Large intestine (tissue), 3 donors: ENCODE data around the gene PKIG. TPM values are rescaled to one million over a fixed set of nuclear protein-coding genes. Genes with fewer than 3 reads are reported as not detected.

ENCODE experiments used
- DNase-seq, 2 donors: peaks; one replicate each; pipeline versions ENCODE4 v3.0.0 to v3.0.0-alpha.2; 2013
- H3K27ac ChIP-seq: one replicate; pipeline ENCODE4 v1.5.1; 2013; ENCODE audit warnings: low read length
- H3K27me3 ChIP-seq: 2 replicates; pipeline ENCODE4 v1.6.1; 2013; ENCODE audit warnings: low read length; ENCODE audit not compliant: control insufficient read depth, insufficient read depth
- H3K36me3 ChIP-seq: 2 replicates; pipeline ENCODE4 v1.6.1; 2013; ENCODE audit warnings: low read length; ENCODE audit not compliant: control insufficient read depth, insufficient read depth
- H3K4me1 ChIP-seq: one replicate; pipeline ENCODE4 v1.6.1; 2013; ENCODE audit warnings: low read length; ENCODE audit not compliant: control insufficient read depth, insufficient read depth
- H3K4me3 ChIP-seq: one replicate; pipeline ENCODE4 v1.5.1; 2013; ENCODE audit warnings: low read length
- H3K9me3 ChIP-seq: one replicate; pipeline ENCODE4 v1.6.1; 2013; ENCODE audit warnings: mild to moderate bottlenecking, low read depth, low read length, moderate library complexity; ENCODE audit not compliant: control insufficient read depth
- WGBS: methylation state at CpG from one replicate; pipeline ENCODE4 v1.1.5; 2013; ENCODE audit warnings: low lambda C conversion rate; ENCODE audit not compliant: insufficient coverage; 5-methylcytosine and 5-hydroxymethylcytosine counted together
- polyA plus RNA-seq: library from polyadenylated mRNA; unstranded; fragments of 120-200 nt; gene quantifications from one replicate; pipeline ENCODE4 v1.2.1, GENCODE V29; 2013

Gene PKIG
- polyA plus RNA-seq, 1 donor, result 46.5 TPM

DNA sequence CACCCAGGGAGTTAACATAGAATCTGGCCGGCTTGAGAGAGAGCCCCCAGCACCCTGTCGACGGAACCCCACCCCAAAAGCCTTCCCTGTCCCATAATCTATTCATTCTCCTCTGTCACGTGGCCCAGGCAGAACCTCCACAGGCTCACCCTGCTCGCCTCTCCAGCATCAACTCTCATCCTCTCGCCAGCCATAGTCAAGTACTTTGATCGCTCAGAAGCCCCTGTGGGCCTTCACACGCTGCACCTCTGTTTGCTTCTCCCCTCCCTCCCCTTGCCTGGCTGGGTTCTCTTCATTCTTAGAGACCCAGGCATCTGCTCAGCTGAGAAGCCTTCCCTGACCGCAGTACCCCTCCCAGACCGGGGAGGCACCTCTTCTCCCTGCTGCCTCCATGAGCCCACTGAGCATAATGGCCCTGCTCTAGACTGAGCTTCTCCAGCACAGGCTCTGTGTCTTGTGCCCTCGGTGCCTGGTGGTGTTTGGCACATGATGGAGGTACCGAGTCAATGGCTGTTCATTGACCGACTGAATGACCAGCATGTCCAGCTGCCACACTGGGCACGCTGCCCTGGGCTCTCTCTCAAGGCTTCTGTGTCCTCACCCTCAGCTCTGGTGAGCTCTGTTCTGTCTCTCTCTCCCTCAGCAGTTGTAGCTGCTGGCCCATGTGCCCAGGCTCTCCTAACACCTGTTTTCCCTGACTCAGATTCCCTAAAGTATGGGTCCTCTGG, 33.7 kb downstream of the PKIG start:
- no CpG with 5 or more reads among the region's 14 CpGs for WGBS
- H3K4me3 ChIP-seq, result no peak overlapping the region
- H3K9me3 ChIP-seq, result no peaks in the 10 kb centered on the region
- DNase-seq, result no peak
- no peaks in the 10 kb centered on the region for H3K27me3 ChIP-seq
- peaks cover 48% of the 10 kb centered on the region for H3K36me3 ChIP-seq
- H3K4me1 ChIP-seq, result no peaks in the 10 kb centered on the region
- H3K27ac ChIP-seq, result no peak overlapping the region

DNA sequence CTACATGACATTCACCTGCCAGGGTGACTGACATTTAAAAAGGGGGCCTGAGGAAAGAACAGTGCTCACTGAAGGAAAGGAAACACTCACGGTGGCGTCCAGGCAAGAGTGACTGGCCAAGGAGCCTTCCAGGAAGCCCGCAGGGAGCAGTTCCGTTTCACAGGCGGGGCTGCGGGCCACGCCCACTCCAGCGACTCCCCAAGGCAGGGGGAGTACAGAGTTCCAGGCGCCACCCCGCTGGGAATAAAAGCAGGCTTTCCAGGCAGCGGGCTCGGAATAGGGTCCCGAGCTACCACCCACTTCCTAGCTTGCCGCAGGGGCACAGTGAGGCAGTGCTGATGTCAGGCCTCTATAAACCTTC, 34.2 kb downstream of the PKIG start:
- WGBS, result no CpG with 5 or more reads among the region's 14 CpGs
- no peaks in the 10 kb centered on the region for H3K9me3 ChIP-seq
- peaks cover 48% of the 10 kb centered on the region for H3K36me3 ChIP-seq
- no peaks in the 10 kb centered on the region for H3K4me1 ChIP-seq
- H3K27me3 ChIP-seq, result no peaks in the 10 kb centered on the region
- no peak for DNase-seq
- no peak overlapping the region for H3K4me3 ChIP-seq
- H3K27ac ChIP-seq, result no peak overlapping the region

DNA sequence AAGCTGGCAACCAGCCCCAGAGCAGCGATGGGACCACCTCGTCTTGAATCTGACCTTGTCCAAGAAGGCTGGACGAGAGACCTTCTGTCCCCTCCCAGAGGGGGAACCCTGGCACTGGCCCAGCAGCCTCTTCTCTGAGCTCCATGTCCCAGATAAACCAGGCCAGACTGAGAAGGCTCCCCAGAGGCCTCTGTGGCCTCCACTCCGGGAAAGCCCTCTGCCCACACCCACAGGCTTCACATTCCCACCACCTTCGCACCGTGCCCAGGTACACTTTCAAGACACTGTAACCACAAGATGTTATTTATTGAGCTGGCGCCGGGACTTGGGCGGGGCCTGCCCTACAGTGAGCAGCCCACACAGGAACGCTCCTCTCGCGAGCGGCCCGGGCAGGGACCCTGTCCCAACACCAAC, 35.9 kb downstream of the PKIG start:
- Histone ChIP-seq H3K27ac (no peak overlapping the region), H3K36me3 (peaks cover 47% of the 10 kb centered on the region)

DNA sequence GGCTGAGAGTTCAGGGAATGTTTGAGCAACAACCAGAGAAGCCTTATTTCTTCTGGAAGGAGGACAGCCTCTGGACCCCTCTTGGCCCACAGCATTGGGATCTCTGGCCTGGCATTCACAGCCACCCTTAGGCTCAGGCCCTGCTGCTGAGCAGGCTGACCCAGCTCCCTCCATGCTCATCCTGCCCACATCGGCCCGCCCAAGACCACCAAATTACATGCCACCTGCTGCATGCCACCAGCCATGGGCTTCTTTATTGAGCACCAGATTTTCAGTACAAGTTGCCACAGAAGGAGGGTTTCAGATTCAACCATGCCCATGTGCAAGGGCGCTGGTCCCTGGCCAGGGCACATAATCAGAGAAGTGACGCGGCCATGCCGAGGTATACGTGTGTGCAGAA, 36.9 kb downstream of the PKIG start:
- Histone ChIP-seq H3K27me3 (no peaks in the 10 kb centered on the region), H3K4me1 (no peaks in the 10 kb centered on the region), H3K36me3 (peaks cover 37% of the 10 kb centered on the region), H3K4me3 (no peak overlapping the region), H3K9me3 (peaks cover 9% of the 10 kb centered on the region), H3K27ac (no peak overlapping the region)
- WGBS, result no CpG with 5 or more reads among the region's 7 CpGs
- DNase-seq, result no peak

More for the DNA sequence above, 35.9 kb downstream of the PKIG start:
- H3K4me3 ChIP-seq, result no peak overlapping the region
- H3K27me3 ChIP-seq, result no peaks in the 10 kb centered on the region
- H3K9me3 ChIP-seq, result peaks cover 9% of the 10 kb centered on the region
- WGBS, result 100% methylated on average over 1 of the region's 14 CpGs
- H3K4me1 ChIP-seq, result no peaks in the 10 kb centered on the region
- DNase-seq, result no peak

DNA sequence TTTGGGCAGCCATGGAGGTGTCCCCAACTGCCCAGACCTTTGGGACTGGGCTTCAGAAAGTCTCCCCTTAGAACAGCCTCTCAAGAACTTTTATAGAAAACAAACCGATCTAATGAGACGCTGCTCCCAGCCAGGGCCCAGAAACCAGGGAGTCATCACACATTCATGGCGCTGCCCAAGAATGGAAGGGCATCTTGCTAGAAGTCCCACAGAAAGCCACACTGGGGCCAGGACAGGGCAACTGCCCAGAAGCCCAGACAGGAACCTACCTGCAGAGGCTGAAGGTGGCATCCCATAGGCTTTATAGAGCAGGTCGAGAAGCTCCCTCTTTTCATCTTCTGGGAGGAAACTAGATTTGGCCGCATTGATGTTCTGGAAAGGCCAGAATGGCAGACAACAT, 37.7 kb downstream of the PKIG start:
- Histone ChIP-seq H3K4me1 (no peaks in the 10 kb centered on the region), H3K27me3 (no peaks in the 10 kb centered on the region), H3K9me3 (peaks cover 9% of the 10 kb centered on the region), H3K27ac (no peak overlapping the region), H3K4me3 (no peak overlapping the region), H3K36me3 (peaks cover 30% of the 10 kb centered on the region)
- 100% methylated on average over 1 of the region's 5 CpGs for WGBS
- no peak for DNase-seq

DNA sequence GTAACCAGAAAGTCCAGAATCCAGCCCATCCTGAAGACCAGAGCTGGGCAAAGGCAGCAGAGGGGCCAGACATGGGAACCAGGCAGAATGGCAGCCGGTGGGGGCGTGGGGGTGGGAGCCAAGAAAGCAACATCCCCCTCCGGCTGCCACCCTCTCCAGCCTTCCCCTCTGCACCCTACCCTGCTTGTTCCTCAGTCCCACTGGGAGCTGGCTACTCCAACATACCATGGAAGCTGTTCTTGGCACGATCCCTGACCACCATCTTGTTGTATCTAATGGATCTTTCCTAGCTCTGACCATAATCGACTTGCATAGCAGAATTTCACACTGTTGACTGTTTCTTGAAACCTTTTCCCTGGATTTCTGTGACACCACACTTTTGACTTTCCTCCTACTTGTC, 38.9 kb downstream of the PKIG start:
- no peak overlapping the region for H3K27ac ChIP-seq
- H3K4me1 ChIP-seq, result no peaks in the 10 kb centered on the region
- peaks cover 9% of the 10 kb centered on the region for H3K9me3 ChIP-seq
- WGBS, result 100% methylated on average over 1 of the region's 5 CpGs
- H3K36me3 ChIP-seq, result peaks cover 18% of the 10 kb centered on the region
- no peak for DNase-seq
- no peak overlapping the region for H3K4me3 ChIP-seq
- H3K27me3 ChIP-seq, result no peaks in the 10 kb centered on the region

DNA sequence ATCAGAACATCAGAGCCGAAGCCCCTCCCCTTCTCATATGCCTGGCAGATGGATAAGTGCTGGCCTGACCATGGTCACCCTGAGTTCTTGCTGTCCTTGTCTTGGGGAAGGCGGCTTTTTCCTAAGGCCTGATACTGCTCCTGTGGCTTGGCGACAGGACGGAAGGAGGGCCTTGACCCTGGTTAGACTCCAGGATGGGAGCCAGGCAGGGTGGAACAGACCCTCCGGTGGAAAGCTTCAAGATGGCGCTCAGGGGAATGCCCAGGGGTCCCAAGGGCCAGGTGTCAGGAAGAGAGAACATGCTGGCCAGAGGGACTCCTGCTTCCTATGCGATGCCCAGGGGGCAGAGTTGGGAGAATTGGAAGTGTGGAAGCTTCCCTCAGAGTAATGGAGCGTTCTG, 39.6 kb downstream of the PKIG start:
- peaks cover 11% of the 10 kb centered on the region for H3K36me3 ChIP-seq
- H3K27me3 ChIP-seq, result no peaks in the 10 kb centered on the region
- no peak for DNase-seq
- no peak overlapping the region for H3K4me3 ChIP-seq
- no peak overlapping the region for H3K27ac ChIP-seq
- no CpG with 5 or more reads among the region's 8 CpGs for WGBS
- H3K4me1 ChIP-seq, result no peaks in the 10 kb centered on the region
- H3K9me3 ChIP-seq, result peaks cover 9% of the 10 kb centered on the region

DNA sequence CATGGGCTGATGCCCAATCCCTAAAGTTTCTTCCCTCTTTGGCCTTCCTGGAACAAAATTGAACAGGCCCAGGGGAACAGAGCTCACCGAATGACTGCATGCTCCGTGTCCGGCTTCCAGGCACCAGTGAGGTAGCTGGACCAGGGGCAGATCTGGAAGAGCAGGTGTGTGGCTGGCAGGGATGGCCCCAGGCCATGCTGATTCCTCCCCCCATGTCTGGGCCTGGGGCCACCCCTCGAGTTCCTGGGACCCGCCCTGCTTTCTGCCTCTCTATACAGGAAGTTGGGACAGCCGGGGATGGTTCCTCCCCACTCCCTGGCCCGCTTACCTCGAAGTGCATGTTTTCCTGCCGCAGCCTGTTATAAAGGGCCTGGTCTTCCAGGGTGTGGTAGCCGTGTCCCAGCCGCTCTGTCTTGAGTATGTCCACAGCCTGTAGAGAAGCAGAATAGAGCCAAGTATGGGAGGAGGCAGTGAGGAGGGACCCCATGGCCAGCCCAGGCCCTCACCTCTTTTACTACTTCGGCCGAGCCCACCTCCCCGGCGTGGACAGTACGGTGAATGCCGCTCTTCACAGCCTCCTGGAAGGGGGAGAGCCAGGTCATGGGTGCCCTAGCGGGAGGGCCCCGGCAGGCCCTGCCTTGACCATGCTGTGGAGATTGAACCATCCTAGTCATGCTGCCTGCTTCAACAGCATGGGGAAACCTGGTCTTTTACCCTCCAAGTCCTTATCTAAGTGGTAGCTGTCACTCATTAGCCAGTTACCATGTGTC, 40.3 kb downstream of the PKIG start:
- no peaks in the 10 kb centered on the region for H3K27me3 ChIP-seq
- no peak for DNase-seq
- H3K36me3 ChIP-seq, result peaks cover 8% of the 10 kb centered on the region
- no peak overlapping the region for H3K4me3 ChIP-seq
- peaks cover 9% of the 10 kb centered on the region for H3K9me3 ChIP-seq
- no CpG with 5 or more reads among the region's 19 CpGs for WGBS
- H3K27ac ChIP-seq, result no peak overlapping the region
- no peaks in the 10 kb centered on the region for H3K4me1 ChIP-seq

DNA sequence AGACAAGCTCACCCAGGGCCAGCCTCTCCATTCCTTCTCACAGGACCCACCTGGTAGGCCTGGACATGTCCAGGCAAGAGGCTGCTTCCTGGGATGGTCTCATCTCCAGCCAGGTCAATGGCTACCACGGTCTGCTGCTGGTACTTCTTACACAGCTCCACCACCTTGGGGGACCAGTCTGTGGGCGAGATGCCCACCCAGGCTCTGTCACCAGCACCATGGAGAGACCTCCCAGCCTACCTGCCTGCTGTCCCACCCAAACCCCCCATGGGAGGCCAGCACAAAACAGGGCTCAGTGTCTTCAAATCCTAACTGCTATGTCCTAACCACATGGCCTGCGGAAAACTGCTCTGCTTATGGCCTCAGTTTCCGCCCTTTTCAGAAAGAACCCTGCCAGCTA, 41.8 kb downstream of the PKIG start:
- Histone ChIP-seq H3K4me1 (no peaks in the 10 kb centered on the region), H3K27ac (no peak overlapping the region), H3K27me3 (no peaks in the 10 kb centered on the region), H3K9me3 (peaks cover 9% of the 10 kb centered on the region), H3K4me3 (no peak overlapping the region), H3K36me3 (no peaks in the 10 kb centered on the region)
- no peak for DNase-seq
- WGBS, result no CpG with 5 or more reads among the region's 4 CpGs

DNA sequence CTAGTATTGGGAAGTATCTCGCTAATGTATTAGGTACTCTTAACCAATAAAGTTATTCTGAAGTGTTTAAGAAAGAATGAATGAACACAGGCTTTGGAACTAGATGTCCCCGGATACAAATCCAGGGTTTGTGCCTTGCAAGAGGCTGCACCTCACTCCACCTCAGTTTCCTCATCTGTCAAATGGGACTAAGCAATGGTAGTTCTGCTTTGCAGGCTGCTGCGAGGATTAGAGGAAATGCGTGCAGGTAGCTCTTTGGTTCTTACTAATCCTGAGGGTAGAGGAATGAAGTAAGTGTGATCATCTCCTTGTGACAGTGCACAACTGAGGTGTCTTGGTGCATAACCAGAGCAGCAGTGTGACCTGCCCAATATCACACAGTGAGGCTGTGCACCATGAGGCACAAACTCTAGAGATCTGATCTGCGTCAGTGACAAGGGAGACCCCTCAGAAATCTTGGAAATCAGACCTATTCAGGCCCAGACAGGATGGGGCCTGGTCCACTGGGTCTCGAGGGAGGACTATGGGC, 42.4 kb downstream of the PKIG start:
- H3K27me3 ChIP-seq, result no peaks in the 10 kb centered on the region
- DNase-seq, result no peak
- H3K4me1 ChIP-seq, result no peaks in the 10 kb centered on the region
- peaks cover 9% of the 10 kb centered on the region for H3K9me3 ChIP-seq
- no peak overlapping the region for H3K4me3 ChIP-seq
- H3K36me3 ChIP-seq, result no peaks in the 10 kb centered on the region
- WGBS, result no CpG with 5 or more reads among the region's 6 CpGs
- no peak overlapping the region for H3K27ac ChIP-seq
